H1 (cell line): ENCODE measurements around the gene CATSPERD. TPM values are rescaled to one million over a fixed set of nuclear protein-coding genes. Genes with fewer than 3 reads are reported as not detected.
A peak's percentile ranks its signal among the peaks of the same experiment; 100 is the strongest.

Source experiments
- CTCF ChIA-PET: fragments of 300-600 bp; sonication (Branson Sonifier 250); formaldehyde crosslinking; loops from one replicate; lab custom pipeline; 2021; ENCODE audit not compliant: partially characterized antibody; lab: Charles Lee
- POLR2A ChIA-PET: fragments of 300-600 bp; sonication (Branson Sonifier 250); formaldehyde crosslinking; loops from one replicate; lab custom pipeline; 2021; ENCODE audit warnings: inconsistent platforms; ENCODE audit not compliant: partially characterized antibody; lab: Charles Lee
- DNase-seq, 2 experiments: peaks; one replicate each; pipeline versions ENCODE4 v3.0.0 to v3.0.0-alpha.2; 2010 to 2022; ENCODE audit warnings: low spot score in 2 of 2, low read depth in 1 of 2, mixed read lengths in 1 of 2
- FAIRE-seq: peaks from 2 replicates; lab custom pipeline; 2011; peaks lifted over from hg19 to GRCh38; lab: Jason Lieb, UNC
- H2AFZ ChIP-seq: 2 replicates; pipeline ENCODE4 v1.8.1; 2012; ENCODE audit warnings: low read length, inconsistent platforms
- H2AK5ac ChIP-seq: 2 replicates; pipeline ENCODE4 v1.6.1; 2013; ENCODE audit warnings: low read depth, low read length
- H2BK120ac ChIP-seq: replicated peaks from 2 replicates; pipeline ENCODE3; 2013; ENCODE audit warnings: low read depth, low read length, inconsistent platforms
- H2BK12ac ChIP-seq: 2 replicates; pipeline ENCODE4 v1.6.1; 2013; ENCODE audit warnings: low read depth, low read length
- H2BK15ac ChIP-seq: 2 replicates; pipeline ENCODE4 v1.6.1; 2013; ENCODE audit warnings: low read length
- H2BK20ac ChIP-seq: 2 replicates; pipeline ENCODE4 v1.6.1; 2013; ENCODE audit warnings: low read length
- H2BK5ac ChIP-seq: 2 replicates; pipeline ENCODE4 v1.6.1; 2013; ENCODE audit warnings: low read depth, low read length
- H3K14ac ChIP-seq: 2 replicates; pipeline ENCODE4 v1.6.1; 2013; ENCODE audit warnings: inconsistent platforms; ENCODE audit not compliant: insufficient read length
- H3K18ac ChIP-seq: 2 replicates; pipeline ENCODE4 v1.6.1; 2013; ENCODE audit warnings: low read length; ENCODE audit errors: extremely low read depth
- H3K23ac ChIP-seq: 2 replicates; pipeline ENCODE4 v1.6.1; 2013; ENCODE audit warnings: inconsistent platforms; ENCODE audit not compliant: insufficient read length
- H3K23me2 ChIP-seq: 2 replicates; pipeline ENCODE4 v1.6.1; 2013; ENCODE audit warnings: low read depth, low read length
- H3K27ac ChIP-seq: 2 replicates; pipeline ENCODE4 v1.6.1; 2011; ENCODE audit warnings: low read depth, low read length, inconsistent platforms
- H3K27me3 ChIP-seq, 4 experiments: replicated peaks in 1 of 4; 1 replicate in 1 of 4; 2 replicates in 3 of 4; pipeline versions ENCODE4 v1.6.1 to v1.8.1; 2011 to 2013; ENCODE audit warnings: low read length in 3 of 4, mild to moderate bottlenecking in 3 of 4, inconsistent platforms in 2 of 4, mixed read lengths in 2 of 4, moderate library complexity in 1 of 4; ENCODE audit not compliant: control insufficient read depth in 3 of 4, insufficient read depth in 3 of 4; ENCODE audit errors: extremely low read depth in 1 of 4
- H3K36me3 ChIP-seq, 4 experiments: 2 replicates each; pipeline versions ENCODE4 v1.6.1 to v1.8.1; 2011 to 2013; ENCODE audit warnings: mild to moderate bottlenecking in 4 of 4, low read length in 3 of 4, moderate library complexity in 2 of 4, control low read depth in 1 of 4, inconsistent platforms in 1 of 4; ENCODE audit not compliant: insufficient read depth in 4 of 4, control insufficient read depth in 2 of 4
- H3K4ac ChIP-seq: replicated peaks from 2 replicates; pipeline ENCODE3; 2013; ENCODE audit warnings: low read length, low read depth, mixed read lengths, inconsistent platforms; ENCODE audit not compliant: insufficient read length
- H3K4me1 ChIP-seq, 4 experiments: replicated peaks in 1 of 4; 1 replicate in 1 of 4; 2 replicates in 3 of 4; pipeline versions ENCODE4 v1.6.1 to v1.8.1; 2011 to 2013; ENCODE audit warnings: low read length in 3 of 4, inconsistent platforms in 2 of 4, mixed read lengths in 1 of 4; ENCODE audit not compliant: insufficient read depth in 4 of 4, control insufficient read depth in 3 of 4
- H3K4me2 ChIP-seq, 2 experiments: 2 replicates each; pipeline versions ENCODE4 v1.6.1 to v1.8.1; 2011 to 2013; ENCODE audit warnings: low read depth in 2 of 2, low read length in 2 of 2, control low read depth in 1 of 2, inconsistent platforms in 1 of 2, mild to moderate bottlenecking in 1 of 2; ENCODE audit not compliant: insufficient read depth in 1 of 2
- H3K4me3 ChIP-seq, 4 experiments: fragments of 200-600, 300-600 bp in 1 of 4; sonication (generic), shearing (Covaris generic), sonication (Bioruptor Twin) in 1 of 4; 2 replicates each; pipeline versions ENCODE4 v1.5.1 to v1.8.1; 2011 to 2016; ENCODE audit warnings: low read length in 4 of 4, low read depth in 3 of 4, control low read depth in 2 of 4, inconsistent platforms in 2 of 4, mild to moderate bottlenecking in 2 of 4, mixed read lengths in 1 of 4, moderate library complexity in 1 of 4; ENCODE audit not compliant: insufficient read depth in 2 of 4; ENCODE audit errors: extremely low read depth in 1 of 4
- H3K56ac ChIP-seq: replicated peaks from 2 replicates; pipeline ENCODE3; 2013; ENCODE audit warnings: low read depth, mild to moderate bottlenecking, mixed read lengths, low read length, inconsistent platforms; ENCODE audit not compliant: insufficient read length
- H3K79me1 ChIP-seq: 2 replicates; pipeline ENCODE4 v1.6.1; 2013; ENCODE audit warnings: low read depth, low read length, control low read depth
- H3K79me2 ChIP-seq, 2 experiments: 2 replicates each; pipeline versions ENCODE4 v1.6.1 to v1.8.1; 2012 to 2013; ENCODE audit warnings: low read length in 2 of 2, mild to moderate bottlenecking in 2 of 2, inconsistent platforms in 1 of 2; ENCODE audit not compliant: insufficient read depth in 2 of 2, control insufficient read depth in 1 of 2
- H3K9ac ChIP-seq, 4 experiments: replicated peaks in 1 of 4; 1 replicate in 1 of 4; 2 replicates in 3 of 4; pipeline versions ENCODE4 v1.6.1 to v1.8.1; 2011 to 2013; ENCODE audit warnings: low read depth in 3 of 4, low read length in 3 of 4, control low read depth in 2 of 4, mild to moderate bottlenecking in 2 of 4, moderate library complexity in 2 of 4, inconsistent platforms in 1 of 4; ENCODE audit errors: extremely low read depth in 1 of 4
- H3K9me3 ChIP-seq, 2 experiments: 2 replicates each; pipeline versions ENCODE4 v1.6.1 to v1.8.1; 2012 to 2013; ENCODE audit warnings: mild to moderate bottlenecking in 2 of 2, moderate library complexity in 2 of 2, control low read depth in 1 of 2, inconsistent platforms in 1 of 2, low read depth in 1 of 2, low read length in 1 of 2, mixed read lengths in 1 of 2; ENCODE audit not compliant: insufficient read depth in 2 of 2
- H4K20me1 ChIP-seq, 2 experiments: replicated peaks in 1 of 2; 2 replicates each; pipeline versions ENCODE3 to v1.8.1; 2011 to 2013; ENCODE audit warnings: inconsistent platforms in 2 of 2, low read length in 2 of 2, mild to moderate bottlenecking in 1 of 2; ENCODE audit not compliant: insufficient read depth in 2 of 2, control insufficient read depth in 1 of 2
- H4K5ac ChIP-seq: 2 replicates; pipeline ENCODE4 v1.6.1; 2013; ENCODE audit warnings: low read length, low read depth, mixed read lengths, inconsistent platforms; ENCODE audit not compliant: insufficient read length
- H4K8ac ChIP-seq: 2 replicates; pipeline ENCODE4 v1.8.0; 2013; ENCODE audit warnings: mild to moderate bottlenecking, moderate library complexity, low read length, inconsistent platforms; ENCODE audit not compliant: insufficient read depth; ENCODE audit errors: extremely low read depth
- H4K91ac ChIP-seq: replicated peaks from 2 replicates; pipeline ENCODE3; 2013; ENCODE audit warnings: low read length, mixed read lengths, inconsistent platforms; ENCODE audit not compliant: insufficient read length
- CTCF ChIP-seq, 3 experiments: IDR thresholded peaks; 1 replicate in 2 of 3; 2 replicates in 1 of 3; pipeline versions ENCODE4 v1.5.1 to v1.6.1; 2011; ENCODE audit warnings: low read length in 3 of 3, mild to moderate bottlenecking in 3 of 3, inconsistent platforms in 2 of 3, low read depth in 1 of 3, moderate library complexity in 1 of 3; ENCODE audit not compliant: insufficient read depth in 1 of 3; ENCODE audit errors: control extremely low read depth in 1 of 3
- HDAC6 ChIP-seq: IDR thresholded peaks from one replicate; pipeline ENCODE4 v1.7.1; 2012; ENCODE audit warnings: low read depth, mild to moderate bottlenecking, inconsistent platforms, low read length, moderate library complexity
- PHF8 ChIP-seq: fragments of 200-600 bp; sonication (generic); conservative IDR thresholded peaks from 2 replicates; pipeline ENCODE4 v1.7.1; 2012; ENCODE audit warnings: low read depth, mild to moderate bottlenecking, inconsistent platforms, low read length, moderate library complexity
- POLR2A ChIP-seq, 2 experiments: IDR thresholded peaks; 1 replicate in 1 of 2; 2 replicates in 1 of 2; pipeline ENCODE4 v1.6.1; 2011; ENCODE audit warnings: low read depth in 2 of 2, low read length in 2 of 2, mild to moderate bottlenecking in 2 of 2; ENCODE audit errors: control extremely low read depth in 1 of 2
- POLR2AphosphoS5 ChIP-seq: IDR thresholded peaks from 2 replicates; pipeline ENCODE4 v1.6.1; 2011; ENCODE audit warnings: low read depth, low read length
- RBBP5 ChIP-seq: IDR thresholded peaks from 2 replicates; pipeline ENCODE4 v1.7.1; 2012; ENCODE audit warnings: low read depth, mild to moderate bottlenecking, inconsistent platforms, low read length, moderate library complexity, borderline replicate concordance
- SIN3A ChIP-seq, 2 experiments: IDR thresholded peaks in 1 of 2; conservative IDR thresholded peaks in 1 of 2; 2 replicates each; pipeline ENCODE4 v1.6.1; 2011 to 2012; ENCODE audit warnings: low read length in 2 of 2, improper control_type of control experiment in 1 of 2, low read depth in 1 of 2, mild to moderate bottlenecking in 1 of 2
- SP4 ChIP-seq: IDR thresholded peaks from 2 replicates; pipeline ENCODE4 v1.6.1; 2012; ENCODE audit warnings: low read length, inconsistent platforms
- WGBS, 2 experiments: shearing (Covaris generic) in 1 of 2; methylation state at CpG; one replicate each; pipeline versions ENCODE4 v1.1.6 to v1.1.7; 2013 to 2015; ENCODE audit warnings: low lambda C conversion rate in 2 of 2, mixed read lengths in 2 of 2, inconsistent platforms in 1 of 2, low coverage in 1 of 2, missing lambda C conversion rate in 1 of 2; ENCODE audit not compliant: insufficient replicate concordance in 2 of 2, insufficient coverage in 1 of 2, insufficient read length in 1 of 2; ENCODE audit errors: extremely low coverage in 1 of 2, missing lambda C conversion rate in 1 of 2; 5-methylcytosine and 5-hydroxymethylcytosine counted together
- polyA plus RNA-seq, 7 experiments: library from polyadenylated mRNA; depleted of rRNA in 3 of 7; stranded (reverse) in 5 of 7; unstranded in 2 of 7; fragments of >200 nt in 5 of 7; fragments of 200-250 nt in 2 of 7; gene quantifications; 1 replicate in 5 of 7; 2 replicates in 1 of 7; 4 replicates in 1 of 7; pipeline versions ENCODE4 v1.2.1 to v1.2.3, GENCODE V29; 2011 to 2013; ENCODE audit warnings: missing spikeins in 2 of 7, mixed read lengths in 2 of 7
- total RNA-seq: library from RNA; stranded (reverse); fragmentation: NEBNext Ultra II Directional; extraction: Animal tissue kit (Norgen Biotek cat#: 25700); gene quantifications from 2 replicates; pipeline ENCODE4 v1.2.1, GENCODE V29; 2021

The CATSPERD gene
- total and polyA plus RNA-seq, 2 of the 8 experiments (the other 6 are each of a cell fraction or from before 2014, with no cell fraction given) = 0.12 TPM; not detected in 1

DNA sequence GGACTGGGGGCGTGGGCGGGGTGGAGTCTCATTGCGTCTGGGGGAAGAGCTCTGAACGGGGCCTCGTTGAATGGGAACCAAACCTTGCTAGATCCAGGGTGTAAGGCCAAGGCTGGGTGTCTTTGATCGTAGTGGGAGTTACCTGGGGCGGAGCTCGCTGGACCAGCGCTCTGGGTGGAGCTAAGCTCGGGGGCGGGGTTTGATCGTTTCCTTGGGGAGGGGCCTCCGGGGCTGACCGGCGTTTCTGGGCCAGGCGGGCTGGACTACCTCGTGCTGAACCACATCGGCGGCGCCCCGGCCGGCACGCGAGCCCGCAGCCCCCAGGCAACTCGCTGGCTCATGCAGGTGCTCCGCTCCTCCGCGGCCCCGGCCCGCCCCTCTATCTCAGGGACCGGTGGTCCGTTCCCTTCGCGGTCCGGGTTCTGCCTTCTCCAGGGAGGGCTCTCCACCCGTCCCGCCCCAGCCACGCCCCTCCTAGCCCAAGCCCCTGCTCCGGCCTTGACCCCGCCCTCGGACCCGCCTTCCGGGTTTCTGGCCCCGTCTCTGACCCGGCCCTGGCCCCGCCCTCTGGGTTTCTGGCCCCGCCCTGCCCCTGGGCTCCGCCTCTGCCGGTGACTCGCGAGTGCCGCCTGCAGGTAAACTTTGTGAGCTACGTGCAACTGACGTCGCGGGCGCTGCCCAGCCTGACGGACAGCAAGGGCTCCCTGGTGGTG lies 33.6 kb upstream of the CATSPERD start:
- Histone ChIP-seq H3K4me2 (peak overlapping the region; percentile 36 to 75), H4K20me1 (peaks cover 12% of the 10 kb centered on the region in 2 experiments), H3K56ac (no peak overlapping the region), H3K27ac (no peak overlapping the region; the same call in 1 of the 2 replicates), H2AK5ac (no peak overlapping the region), H3K27me3 (no peaks in the 10 kb centered on the region), H2BK20ac (no peak overlapping the region), H3K14ac (no peak overlapping the region), H4K5ac (no peak overlapping the region), H3K79me2 (peaks cover 10 to 16% of the 10 kb centered on the region in 2 experiments), H3K23ac (no peak overlapping the region), H3K79me1 (no peaks in the 10 kb centered on the region), H3K4me3 (peak overlapping the region; percentile 49 to 71 (median 56)), H2BK12ac (peak overlapping the region; percentile 84; the same call in 1 of the 2 replicates), H3K4me1 (peaks cover 0 to 4% (median 1%) of the 10 kb centered on the region in 4 experiments; a peak in 3 of 7 replicates), H3K9me3 (no peaks in the 10 kb centered on the region), H3K9ac (peak overlapping the region in 2 of 4 experiments; percentile 36 to 38; a peak in 2 of 7 replicates), H3K18ac (peak overlapping the region; percentile 83), H4K91ac (no peak overlapping the region), H2BK5ac (peak overlapping the region; percentile 35; the same call in 1 of the 2 replicates), H2BK120ac (no peak overlapping the region), H4K8ac (peak overlapping the region; percentile 82; the same call in 1 of the 2 replicates), H3K36me3 (peaks cover 1 to 9% (median 7%) of the 10 kb centered on the region in 4 experiments; a peak in 6 of 8 replicates), H2BK15ac (no peak overlapping the region), H3K23me2 (peaks cover 5% of the 10 kb centered on the region; the same call in 1 of the 2 replicates), H3K4ac (no peak overlapping the region), H2AFZ (no peak overlapping the region)
- ChIA-PET CTCF (interaction anchor here (0.9 to 4.9 kb wide), 16 partner anchors 10 to 125 kb away, joined by 3 to 26 read pairs (median 4); partner anchors contain the start of gene DUS3L), POLR2A (interaction anchor here (0.8 to 15.6 kb wide), 7 partner anchors 9 to 142 kb away, joined by 3 to 620 read pairs (median 8); partner anchors contain the start of genes CATSPERD and LONP1)
- DNase-seq = peak; percentile 90 to 100
- WGBS, 2 experiments = 3% methylated on average over 14 of the region's 59 CpGs; no CpG with 5 or more reads in 1 of the 2 experiments
- FAIRE-seq = no peak
- peak in 1 of 2 experiments; percentile 72; a peak in 1 of 3 replicates for TF ChIP-seq POLR2A (IDR thresholded peaks at IDR 0.05; ENCODE audit: control extremely low read depth in 1 of 2, low read depth in 2 of 2, low read length in 2 of 2)
- peak in 1 of 2 experiments; percentile 55; a peak in 2 of 4 replicates for TF ChIP-seq SIN3A (conservative IDR thresholded peaks at IDR 0.05 in 1 of 2, IDR thresholded peaks at IDR 0.05 in 1 of 2; ENCODE audit: low read depth in 1 of 2, low read length in 2 of 2)
- TF ChIP-seq RBBP5 = no peak
- no peak for TF ChIP-seq HDAC6
- peak; percentile 95 for TF ChIP-seq SP4
- TF ChIP-seq PHF8 = peak; percentile 61; the same call in 1 of the 2 replicates
- 0 out of 2 replicates have a peak, but pooled peaks have one; percentile 9 for TF ChIP-seq POLR2AphosphoS5
- TF ChIP-seq CTCF (IDR thresholded peaks at IDR 0.05; ENCODE audit: control extremely low read depth in 1 of 3, insufficient read depth in 1 of 3, low read depth in 1 of 3, low read length in 3 of 3) = peak; percentile 86 to 94 (median 87)
